ENCODE results near the gene PIP4K2A. TPM values are rescaled to one million over a fixed set of nuclear protein-coding genes. Genes with fewer than 3 reads are reported as not detected.
A peak's percentile ranks its signal among the peaks of the same experiment; 100 is the strongest.

PIP4K2A gene
- total RNA-seq, 6 experiments from 2014 or later: 50.1 to 67.9 (median 58.9) TPM

- H3K4me1 Mint-ChIP-seq (ENCODE audit: low read depth): peaks cover 44% of the 10 kb centered on the region
- no peaks in the 10 kb centered on the region for H3K9me3 Mint-ChIP-seq
- DNase-seq: no peak
- peaks cover 3% of the 10 kb centered on the region for H3K27me3 Mint-ChIP-seq (ENCODE audit: insufficient read depth)
- peaks cover 52% of the 10 kb centered on the region for H3K36me3 Mint-ChIP-seq (ENCODE audit: low read depth)
- H3K27ac Mint-ChIP-seq: peak overlapping the region; percentile 22
- no peak for TF ChIP-seq CTCF (IDR thresholded peaks at IDR 0.05)
- H3K4me3 Mint-ChIP-seq: no peak overlapping the region
Measured at GRCh38 chr10:22607261-22607660, 107.1 kb downstream of the PIP4K2A start.

GRCh38 chr10:22606164-22606614 lies 108.2 kb downstream of the PIP4K2A start:
- Mint-ChIP-seq H3K9me3 (no peaks in the 10 kb centered on the region), H3K4me1 (ENCODE audit: low read depth) (peaks cover 47% of the 10 kb centered on the region), H3K27ac (peak overlapping the region; percentile 81), H3K27me3 (ENCODE audit: insufficient read depth) (peaks cover 3% of the 10 kb centered on the region), H3K36me3 (ENCODE audit: low read depth) (peaks cover 53% of the 10 kb centered on the region), H3K4me3 (peak overlapping the region; percentile 36)
- DNase-seq: peak; percentile 35
- no peak for TF ChIP-seq CTCF (IDR thresholded peaks at IDR 0.05)

- peak overlapping the region; percentile 47 for H3K4me3 Mint-ChIP-seq
- peaks cover 3% of the 10 kb centered on the region for H3K27me3 Mint-ChIP-seq (ENCODE audit: insufficient read depth)
- TF ChIP-seq CTCF (IDR thresholded peaks at IDR 0.05): no peak
- H3K36me3 Mint-ChIP-seq (ENCODE audit: low read depth): peaks cover 43% of the 10 kb centered on the region
- H3K9me3 Mint-ChIP-seq: no peaks in the 10 kb centered on the region
- H3K4me1 Mint-ChIP-seq (ENCODE audit: low read depth): peaks cover 57% of the 10 kb centered on the region
- peak; percentile 47 for DNase-seq
- H3K27ac Mint-ChIP-seq: peak overlapping the region; percentile 69
Measured at GRCh38 chr10:22605168-22605567, 109.2 kb downstream of the PIP4K2A start.

- H3K27me3 Mint-ChIP-seq (ENCODE audit: insufficient read depth): peaks cover 3% of the 10 kb centered on the region
- no peaks in the 10 kb centered on the region for H3K9me3 Mint-ChIP-seq
- no peak for DNase-seq
- H3K4me3 Mint-ChIP-seq: peak overlapping the region; percentile 47
- no peak for TF ChIP-seq CTCF (IDR thresholded peaks at IDR 0.05)
- peaks cover 63% of the 10 kb centered on the region for H3K4me1 Mint-ChIP-seq (ENCODE audit: low read depth)
- H3K36me3 Mint-ChIP-seq (ENCODE audit: low read depth): peaks cover 38% of the 10 kb centered on the region
- H3K27ac Mint-ChIP-seq: peak overlapping the region; percentile 69; the same call in 1 of the 2 replicates
Measured at GRCh38 chr10:22604344-22605126, 109.8 kb downstream of the PIP4K2A start.

GRCh38 chr10:22603581-22603980 lies 110.8 kb downstream of the PIP4K2A start:
- Mint-ChIP-seq H3K4me3 (no peak overlapping the region), H3K27me3 (ENCODE audit: insufficient read depth) (peaks cover 3% of the 10 kb centered on the region), H3K9me3 (no peaks in the 10 kb centered on the region), H3K27ac (no peak overlapping the region), H3K36me3 (ENCODE audit: low read depth) (peaks cover 30% of the 10 kb centered on the region), H3K4me1 (ENCODE audit: low read depth) (peaks cover 73% of the 10 kb centered on the region)
- no peak for DNase-seq
- TF ChIP-seq CTCF (IDR thresholded peaks at IDR 0.05): no peak
